ENCODE results near the gene CUL2.
A peak's percentile ranks its signal among the peaks of the same experiment; 100 is the strongest.

The CUL2 gene

GRCh38 chr10:35090162-35090954, at the start of gene CUL2:
CUL2 (minus strand) TSS chr10:35090341; CDS start chr10:35071317, 19,024 bp downstream.
- peak; percentile 95 for DNase-seq (ENCODE audit: low read depth)
- peak within 1 kb of the TSS; percentile 86 for H3K4me3 ChIP-seq (ENCODE audit: low read depth, low read length)

GRCh38 chr10:35136263-35136815, 46.2 kb upstream of the CUL2 start:
- H3K4me3 ChIP-seq (ENCODE audit: low read depth, low read length): no peak overlapping the region
- no peak for DNase-seq (ENCODE audit: low read depth)

- DNase-seq (ENCODE audit: low read depth): no peak
- no peak overlapping the region for H3K4me3 ChIP-seq (ENCODE audit: low read depth, low read length)
Measured at GRCh38 chr10:35135861-35136260, 45.7 kb upstream of the CUL2 start.

GRCh38 chr10:35133586-35133985, 43.4 kb upstream of the CUL2 start:
- DNase-seq (ENCODE audit: low read depth): no peak
- H3K4me3 ChIP-seq (ENCODE audit: low read depth, low read length): no peak overlapping the region

- DNase-seq (ENCODE audit: low read depth): no peak
- no peak overlapping the region for H3K4me3 ChIP-seq (ENCODE audit: low read depth, low read length)
Measured at GRCh38 chr10:35132727-35133126, 42.6 kb upstream of the CUL2 start.

GRCh38 chr10:35130663-35131062, 40.5 kb upstream of the CUL2 start:
- no peak for DNase-seq (ENCODE audit: low read depth)
- no peak overlapping the region for H3K4me3 ChIP-seq (ENCODE audit: low read depth, low read length)

GRCh38 chr10:35129185-35129674, 39.1 kb upstream of the CUL2 start:
- no peak for DNase-seq (ENCODE audit: low read depth)
- no peak overlapping the region for H3K4me3 ChIP-seq (ENCODE audit: low read depth, low read length)

GRCh38 chr10:35127289-35127891, 37.2 kb upstream of the CUL2 start:
- H3K4me3 ChIP-seq (ENCODE audit: low read depth, low read length): peak overlapping the region; percentile 85
- peak; percentile 21 for DNase-seq (ENCODE audit: low read depth)

GRCh38 chr10:35126530-35127288, 36.6 kb upstream of the CUL2 start, which contains the start of gene CREM:
CREM (plus strand) TSS chr10:35126846; CDS start chr10:35137836, 10,990 bp downstream.
- peak within 1 kb of the TSS; percentile 85 for H3K4me3 ChIP-seq (ENCODE audit: low read depth, low read length)
- DNase-seq (ENCODE audit: low read depth): peak; percentile 90

GRCh38 chr10:35126062-35126529, 36.0 kb upstream of the CUL2 start:
- DNase-seq (ENCODE audit: low read depth): no peak
- peak overlapping the region; percentile 85 for H3K4me3 ChIP-seq (ENCODE audit: low read depth, low read length)

- DNase-seq (ENCODE audit: low read depth): no peak
- no peak overlapping the region for H3K4me3 ChIP-seq (ENCODE audit: low read depth, low read length)
Measured at GRCh38 chr10:35124540-35124939, 34.4 kb upstream of the CUL2 start.

- DNase-seq (ENCODE audit: low read depth): no peak
- no peak overlapping the region for H3K4me3 ChIP-seq (ENCODE audit: low read depth, low read length)
Measured at GRCh38 chr10:35119378-35119777, 29.2 kb upstream of the CUL2 start.

- DNase-seq (ENCODE audit: low read depth): no peak
- no peak overlapping the region for H3K4me3 ChIP-seq (ENCODE audit: low read depth, low read length)
Measured at GRCh38 chr10:35112571-35112970, 22.4 kb upstream of the CUL2 start.

- no peak overlapping the region for H3K4me3 ChIP-seq (ENCODE audit: low read depth, low read length)
- DNase-seq (ENCODE audit: low read depth): no peak
Measured at GRCh38 chr10:35103882-35104281, 13.7 kb upstream of the CUL2 start.

GRCh38 chr10:35097510-35097909, 7.4 kb upstream of the CUL2 start:
- DNase-seq (ENCODE audit: low read depth): no peak

GRCh38 chr10:35096312-35096711, 6.2 kb upstream of the CUL2 start:
- no peak overlapping the region for H3K4me3 ChIP-seq (ENCODE audit: low read depth, low read length)
- DNase-seq (ENCODE audit: low read depth): no peak

More at GRCh38 chr10:35097510-35097909, 7.4 kb upstream of the CUL2 start:
- H3K4me3 ChIP-seq (ENCODE audit: low read depth, low read length): no peak overlapping the region

- no peak for DNase-seq (ENCODE audit: low read depth)
- no peak overlapping the region for H3K4me3 ChIP-seq (ENCODE audit: low read depth, low read length)
Measured at GRCh38 chr10:35092851-35093250, 2.7 kb upstream of the CUL2 start.

GRCh38 chr10:35091994-35092790, 2.1 kb upstream of the CUL2 start:
- H3K4me3 ChIP-seq (ENCODE audit: low read depth, low read length): no peak overlapping the region
- DNase-seq (ENCODE audit: low read depth): no peak

Data from skeletal muscle cell (primary cell).